Measurements from ENCODE around the gene ATP6V1B1.
A peak's percentile ranks its signal among the peaks of the same experiment; 100 is the strongest.

The ATP6V1B1 gene

DNA sequence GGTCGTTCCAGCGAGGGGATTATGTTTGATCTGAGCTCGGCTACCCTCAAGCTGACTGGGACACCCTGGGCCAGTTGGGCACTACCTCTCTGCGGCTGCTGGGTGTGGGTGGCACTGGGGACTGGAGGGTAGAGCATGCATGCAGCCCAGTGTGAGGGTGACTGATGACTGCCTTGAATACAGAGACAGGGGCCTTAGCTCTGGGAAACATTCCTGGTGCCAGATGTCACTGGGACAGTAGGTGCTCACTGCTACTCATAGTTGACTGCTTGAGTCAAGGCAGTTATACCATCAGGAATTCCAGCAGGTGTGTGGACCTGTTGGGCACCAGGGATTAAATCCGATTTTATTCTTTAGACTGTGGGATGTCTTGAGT lies 33.6 kb upstream of the ATP6V1B1 start:
- no peaks in the 10 kb centered on the region for H3K36me3 ChIP-seq (ENCODE audit: control insufficient read depth in 2 of 2, insufficient read depth in 2 of 2, low read length in 2 of 2)
- H3K4me1 ChIP-seq (ENCODE audit: control insufficient read depth, insufficient read depth, low read length): peaks cover 25% of the 10 kb centered on the region
- H3K4me3 ChIP-seq (ENCODE audit: low read length in 2 of 2): peak overlapping the region in 1 of 2 donors; percentile 71
- no peak overlapping the region for H3K27ac ChIP-seq (ENCODE audit: low read length)
- no peak overlapping the region for H3K9ac ChIP-seq (ENCODE audit: low read length in 2 of 2)
- peaks cover 90 to 97% of the 10 kb centered on the region in 2 donors for H3K27me3 ChIP-seq (ENCODE audit: control insufficient read depth in 1 of 2, insufficient read depth in 2 of 2, low read length in 2 of 2)
- no peaks in the 10 kb centered on the region for H3K9me3 ChIP-seq (ENCODE audit: control insufficient read depth in 2 of 2, low read length in 2 of 2)

DNA sequence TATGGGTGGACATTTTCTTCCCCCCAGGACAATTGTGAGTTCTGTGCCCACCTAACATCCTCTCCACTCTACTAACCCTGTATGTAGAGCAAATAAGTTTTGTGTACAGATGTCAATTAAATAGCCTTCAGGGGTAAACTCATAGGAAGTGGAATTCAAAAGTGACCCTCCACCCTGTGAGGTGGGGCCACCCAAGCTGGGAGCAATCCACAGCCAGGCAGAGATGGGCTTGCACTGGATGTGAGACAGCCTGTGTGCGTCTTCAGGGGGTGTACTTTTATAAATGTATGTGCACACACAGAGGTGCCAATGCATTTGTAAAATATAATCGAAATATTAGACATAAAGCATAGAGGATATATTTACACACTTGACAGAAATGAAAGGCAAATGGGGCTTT lies 33.1 kb upstream of the ATP6V1B1 start:
- Histone ChIP-seq H3K4me1 (ENCODE audit: control insufficient read depth, insufficient read depth, low read length) (peaks cover 25% of the 10 kb centered on the region), H3K9ac (ENCODE audit: low read length in 2 of 2) (no peak overlapping the region), H3K9me3 (ENCODE audit: control insufficient read depth in 2 of 2, low read length in 2 of 2) (no peaks in the 10 kb centered on the region), H3K27me3 (ENCODE audit: control insufficient read depth in 1 of 2, insufficient read depth in 2 of 2, low read length in 2 of 2) (peaks cover 89 to 97% of the 10 kb centered on the region in 2 donors), H3K36me3 (ENCODE audit: control insufficient read depth in 2 of 2, insufficient read depth in 2 of 2, low read length in 2 of 2) (no peaks in the 10 kb centered on the region), H3K27ac (ENCODE audit: low read length) (no peak overlapping the region), H3K4me3 (ENCODE audit: low read length in 2 of 2) (no peak overlapping the region)

DNA sequence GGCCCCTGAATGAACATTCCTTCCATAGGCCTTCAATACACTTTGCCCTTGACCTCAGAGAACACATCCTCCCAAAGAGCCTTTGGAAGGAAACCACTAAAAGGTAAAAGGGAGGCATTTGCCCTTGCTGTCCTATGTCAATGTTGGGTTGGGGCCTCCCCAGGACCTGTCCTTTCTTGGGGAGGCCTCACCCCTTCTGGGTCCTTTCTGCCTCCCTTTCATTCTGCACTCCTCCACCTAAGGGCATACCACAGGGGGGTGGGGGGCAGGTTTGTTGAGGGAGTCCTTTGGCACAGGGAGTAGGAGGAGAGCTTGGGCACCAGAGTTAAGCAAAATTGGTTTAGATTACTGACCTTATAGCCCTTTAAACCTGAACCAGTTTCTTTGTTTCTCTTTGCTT lies 32.5 kb upstream of the ATP6V1B1 start:
- peaks cover 25% of the 10 kb centered on the region for H3K4me1 ChIP-seq (ENCODE audit: control insufficient read depth, insufficient read depth, low read length)
- no peaks in the 10 kb centered on the region for H3K36me3 ChIP-seq (ENCODE audit: control insufficient read depth in 2 of 2, insufficient read depth in 2 of 2, low read length in 2 of 2)
- H3K4me3 ChIP-seq (ENCODE audit: low read length in 2 of 2): no peak overlapping the region
- no peak overlapping the region for H3K27ac ChIP-seq (ENCODE audit: low read length)
- H3K9ac ChIP-seq (ENCODE audit: low read length in 2 of 2): no peak overlapping the region
- no peaks in the 10 kb centered on the region for H3K9me3 ChIP-seq (ENCODE audit: control insufficient read depth in 2 of 2, low read length in 2 of 2)
- peaks cover 89 to 97% of the 10 kb centered on the region in 2 donors for H3K27me3 ChIP-seq (ENCODE audit: control insufficient read depth in 1 of 2, insufficient read depth in 2 of 2, low read length in 2 of 2)

DNA sequence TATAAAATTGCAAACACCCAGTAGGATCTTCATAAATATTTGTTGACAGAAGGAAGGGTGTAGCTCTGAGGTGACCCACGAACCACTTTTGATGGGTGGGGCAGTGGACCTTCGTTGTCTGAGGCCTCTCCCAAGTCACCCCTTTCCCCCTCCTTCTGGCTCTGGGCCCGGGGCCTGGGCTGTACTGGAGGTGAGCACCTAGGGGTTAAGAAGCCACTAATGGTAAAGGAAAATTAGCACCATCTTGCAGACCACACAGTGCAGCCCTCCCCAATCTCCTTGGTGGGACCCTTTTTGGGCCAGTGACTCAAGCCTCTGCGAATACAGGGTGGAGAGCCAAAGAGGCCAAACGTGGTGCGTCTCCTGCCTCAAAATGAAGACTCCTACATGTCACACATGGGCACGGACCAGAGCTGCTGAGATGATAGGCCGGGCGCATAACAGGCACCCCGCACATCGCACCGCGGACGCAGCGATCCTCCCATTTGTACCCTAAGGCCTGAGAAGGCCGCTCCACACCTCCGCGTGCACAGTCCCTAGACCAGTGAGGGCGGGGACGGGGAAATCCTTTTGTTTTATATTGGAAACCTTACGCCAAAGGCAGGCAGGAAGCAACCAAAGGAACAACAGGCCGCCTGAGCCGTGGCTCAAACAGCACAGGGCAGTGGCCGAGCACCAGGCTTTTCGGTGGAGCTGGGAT lies 31.9 kb upstream of the ATP6V1B1 start:
- Histone ChIP-seq H3K27me3 (ENCODE audit: control insufficient read depth in 1 of 2, insufficient read depth in 2 of 2, low read length in 2 of 2) (peaks cover 89 to 97% of the 10 kb centered on the region in 2 donors), H3K4me1 (ENCODE audit: control insufficient read depth, insufficient read depth, low read length) (peaks cover 25% of the 10 kb centered on the region), H3K4me3 (ENCODE audit: low read length in 2 of 2) (no peak overlapping the region), H3K9me3 (ENCODE audit: control insufficient read depth in 2 of 2, low read length in 2 of 2) (no peaks in the 10 kb centered on the region), H3K27ac (ENCODE audit: low read length) (no peak overlapping the region), H3K36me3 (ENCODE audit: control insufficient read depth in 2 of 2, insufficient read depth in 2 of 2, low read length in 2 of 2) (no peaks in the 10 kb centered on the region), H3K9ac (ENCODE audit: low read length in 2 of 2) (no peak overlapping the region)

DNA sequence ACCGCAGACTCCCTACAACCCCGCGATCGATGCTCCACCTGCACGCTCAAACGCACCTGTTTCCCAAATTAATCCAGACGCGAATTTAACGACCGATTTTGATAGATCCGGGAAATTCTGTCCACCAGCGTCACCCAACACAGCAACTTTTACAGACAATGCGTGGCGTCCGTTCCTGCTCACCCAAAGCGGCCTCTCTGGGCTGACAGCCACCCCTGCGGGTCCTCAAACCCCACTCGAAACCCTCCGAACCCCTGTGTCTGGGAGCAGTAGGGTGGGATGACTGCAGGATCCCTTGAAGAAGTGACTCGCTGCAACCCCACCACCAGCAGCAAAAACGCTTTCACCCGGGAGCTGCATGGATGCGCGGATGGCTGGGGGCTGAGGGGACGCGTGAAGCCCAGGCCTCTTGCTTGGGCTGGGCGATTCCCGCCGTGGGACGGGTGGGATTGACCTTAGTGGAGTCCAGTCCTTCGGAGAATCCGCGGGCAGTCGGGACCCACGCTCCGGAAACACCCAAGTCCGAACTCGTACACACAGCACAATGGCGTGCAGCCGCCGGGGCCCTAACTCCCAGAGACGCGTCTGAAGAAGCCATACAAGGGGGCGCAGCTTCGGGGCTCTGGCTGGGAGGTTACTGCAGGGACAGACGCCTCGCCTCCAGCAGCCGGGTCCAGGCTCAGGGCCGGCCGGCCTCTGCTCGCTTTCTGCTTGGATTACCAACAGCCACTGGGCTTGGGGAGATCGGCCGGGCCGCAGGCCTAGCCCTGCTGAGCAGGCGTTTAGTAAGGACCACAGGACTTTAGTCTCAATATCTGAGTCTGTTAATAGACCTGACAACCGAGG lies 31.1 kb upstream of the ATP6V1B1 start:
- no peak overlapping the region for H3K9ac ChIP-seq (ENCODE audit: low read length in 2 of 2)
- no peaks in the 10 kb centered on the region for H3K9me3 ChIP-seq (ENCODE audit: control insufficient read depth in 2 of 2, low read length in 2 of 2)
- H3K27ac ChIP-seq (ENCODE audit: low read length): no peak overlapping the region
- H3K36me3 ChIP-seq (ENCODE audit: control insufficient read depth in 2 of 2, insufficient read depth in 2 of 2, low read length in 2 of 2): no peaks in the 10 kb centered on the region
- no peak overlapping the region for H3K4me3 ChIP-seq (ENCODE audit: low read length in 2 of 2)
- H3K27me3 ChIP-seq (ENCODE audit: control insufficient read depth in 1 of 2, insufficient read depth in 2 of 2, low read length in 2 of 2): peaks cover 84 to 89% of the 10 kb centered on the region in 2 donors
- peaks cover 25% of the 10 kb centered on the region for H3K4me1 ChIP-seq (ENCODE audit: control insufficient read depth, insufficient read depth, low read length)

DNA sequence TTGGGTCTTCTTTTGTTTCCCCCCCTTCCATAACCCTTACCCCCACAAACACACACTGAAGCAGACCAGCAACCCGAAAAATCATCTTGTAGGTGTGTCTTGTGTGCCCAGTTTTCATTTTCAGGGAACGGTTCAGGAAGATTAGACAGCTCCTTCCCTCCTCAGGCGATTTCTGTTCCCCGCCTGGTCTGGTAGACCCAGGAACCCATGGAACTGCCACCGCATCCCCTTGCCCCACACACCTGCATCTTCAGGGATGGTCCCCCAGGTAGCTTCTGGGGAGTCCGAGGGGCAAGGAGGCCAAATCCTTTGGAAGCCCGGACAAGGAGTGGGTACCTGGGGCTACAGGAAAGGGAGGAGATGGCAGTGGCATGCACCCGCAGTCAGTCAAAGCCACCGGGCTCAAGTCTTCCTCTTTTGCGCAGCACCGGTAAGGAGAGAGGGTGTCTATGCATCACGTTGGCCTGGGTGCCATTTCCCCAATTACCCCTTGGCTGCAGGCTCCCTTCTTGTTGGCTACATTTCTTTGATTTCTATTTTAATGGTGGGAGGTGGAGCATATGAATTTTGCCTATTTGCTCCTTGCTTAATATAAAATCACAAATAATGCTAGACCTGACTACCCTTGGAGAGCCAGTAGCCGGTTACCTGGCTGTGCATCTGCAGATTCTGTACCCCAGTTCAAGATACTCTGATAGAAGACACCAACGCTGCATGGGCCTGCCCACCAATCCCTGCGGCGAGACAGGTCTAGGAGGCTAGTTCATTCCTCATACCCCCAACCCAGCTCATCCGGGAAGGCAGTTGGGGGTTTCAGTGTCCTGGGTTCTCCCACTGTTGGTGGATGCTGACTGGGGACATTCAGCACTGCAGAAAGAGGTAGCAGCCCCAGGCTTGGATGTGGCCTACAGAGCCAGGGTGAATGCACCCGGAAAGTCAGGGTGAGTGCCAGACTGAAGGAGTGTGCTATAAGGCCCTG lies 30.0 kb upstream of the ATP6V1B1 start:
- H3K36me3 ChIP-seq (ENCODE audit: control insufficient read depth in 2 of 2, insufficient read depth in 2 of 2, low read length in 2 of 2): no peaks in the 10 kb centered on the region

DNA sequence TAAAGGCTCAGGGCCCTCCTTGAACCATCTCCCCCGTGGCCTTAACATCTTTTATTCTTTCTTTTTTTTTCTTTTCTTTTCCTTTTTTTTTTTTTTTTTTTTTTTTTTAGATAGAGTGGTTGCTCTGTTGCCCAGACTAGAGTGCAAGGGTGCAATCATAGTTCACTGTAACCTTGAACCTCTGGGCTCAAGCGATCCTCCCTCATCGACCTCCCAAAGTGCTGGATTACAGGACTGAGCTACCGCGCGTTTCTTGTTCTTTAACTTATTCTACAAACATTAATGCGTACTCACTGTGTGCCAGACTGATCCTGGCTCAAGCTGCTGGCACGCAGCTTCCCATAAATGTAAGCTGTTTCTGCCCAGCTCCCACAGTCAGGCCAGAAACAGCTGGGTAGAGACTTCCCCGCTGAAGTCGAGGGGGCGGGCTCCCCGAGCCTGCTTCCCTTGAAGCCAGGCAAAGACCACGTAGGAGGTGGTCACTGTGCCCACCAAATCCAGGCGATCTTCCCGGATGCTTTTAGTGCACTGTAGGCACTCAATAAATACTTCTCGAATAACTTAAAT lies 29.2 kb upstream of the ATP6V1B1 start:
- Histone ChIP-seq H3K9ac (ENCODE audit: low read length in 2 of 2) (no peak overlapping the region), H3K4me1 (ENCODE audit: control insufficient read depth, insufficient read depth, low read length) (peaks cover 6% of the 10 kb centered on the region), H3K4me3 (ENCODE audit: low read length in 2 of 2) (no peak overlapping the region), H3K9me3 (ENCODE audit: control insufficient read depth in 2 of 2, low read length in 2 of 2) (no peaks in the 10 kb centered on the region), H3K27me3 (ENCODE audit: control insufficient read depth in 1 of 2, insufficient read depth in 2 of 2, low read length in 2 of 2) (peaks cover 75 to 83% of the 10 kb centered on the region in 2 donors), H3K27ac (ENCODE audit: low read length) (no peak overlapping the region), H3K36me3 (ENCODE audit: control insufficient read depth in 2 of 2, insufficient read depth in 2 of 2, low read length in 2 of 2) (no peaks in the 10 kb centered on the region)

More for the DNA sequence above, 30.0 kb upstream of the ATP6V1B1 start:
- H3K27me3 ChIP-seq (ENCODE audit: control insufficient read depth in 1 of 2, insufficient read depth in 2 of 2, low read length in 2 of 2): peaks cover 77 to 83% of the 10 kb centered on the region in 2 donors
- no peak overlapping the region for H3K27ac ChIP-seq (ENCODE audit: low read length)
- H3K9me3 ChIP-seq (ENCODE audit: control insufficient read depth in 2 of 2, low read length in 2 of 2): no peaks in the 10 kb centered on the region
- peaks cover 14% of the 10 kb centered on the region for H3K4me1 ChIP-seq (ENCODE audit: control insufficient read depth, insufficient read depth, low read length)
- H3K9ac ChIP-seq (ENCODE audit: low read length in 2 of 2): no peak overlapping the region
- H3K4me3 ChIP-seq (ENCODE audit: low read length in 2 of 2): no peak overlapping the region

DNA sequence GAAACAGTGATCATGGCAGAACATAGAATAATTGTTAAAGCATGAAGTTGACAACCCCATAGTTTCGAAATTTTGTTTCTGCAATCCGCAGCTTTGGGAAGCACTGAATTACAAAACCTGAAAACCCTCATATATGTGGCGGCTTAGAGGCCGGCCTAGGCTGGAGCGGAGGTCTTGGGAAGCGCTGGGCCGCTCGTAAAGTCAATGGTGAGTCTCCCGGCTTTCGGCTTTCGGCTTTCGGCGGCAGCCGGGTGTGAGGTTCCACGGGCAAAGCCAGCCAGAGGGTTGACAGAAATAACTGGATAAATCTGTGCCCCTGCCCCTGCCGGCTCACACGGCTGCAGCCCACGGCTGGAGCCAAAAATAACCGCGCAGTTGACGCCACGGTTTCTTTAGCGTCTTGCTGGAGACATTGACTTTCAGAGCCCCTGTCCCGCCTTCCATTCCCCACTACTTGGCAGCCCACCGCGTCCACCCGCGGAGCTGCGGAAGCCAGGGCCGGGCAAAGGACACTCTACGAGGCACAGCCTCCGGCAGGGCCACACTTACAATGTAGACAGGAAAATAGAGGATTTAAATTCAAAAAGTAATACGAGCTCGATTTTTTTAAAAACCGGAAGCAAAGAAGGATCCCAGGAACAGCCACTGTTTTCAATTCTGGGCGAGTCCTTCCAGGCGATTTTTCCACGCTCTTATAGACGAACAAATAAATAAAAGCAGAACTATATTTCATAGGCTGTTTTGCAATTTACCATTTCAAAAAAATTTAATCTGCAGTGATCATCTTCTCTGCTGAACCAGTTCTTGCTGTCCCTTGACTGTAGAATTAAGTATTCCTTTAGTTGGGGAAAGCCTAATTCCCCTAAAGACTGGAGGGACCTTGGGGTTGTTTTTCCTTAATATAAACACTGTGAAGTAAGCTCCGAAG lies 28.3 kb upstream of the ATP6V1B1 start:
- H3K4me1 ChIP-seq (ENCODE audit: control insufficient read depth, insufficient read depth, low read length): no peaks in the 10 kb centered on the region
- H3K9ac ChIP-seq (ENCODE audit: low read length in 2 of 2): no peak overlapping the region
- H3K36me3 ChIP-seq (ENCODE audit: control insufficient read depth in 2 of 2, insufficient read depth in 2 of 2, low read length in 2 of 2): no peaks in the 10 kb centered on the region
- H3K27me3 ChIP-seq (ENCODE audit: control insufficient read depth in 1 of 2, insufficient read depth in 2 of 2, low read length in 2 of 2): peaks cover 67 to 74% of the 10 kb centered on the region in 2 donors
- no peaks in the 10 kb centered on the region for H3K9me3 ChIP-seq (ENCODE audit: control insufficient read depth in 2 of 2, low read length in 2 of 2)
- peak overlapping the region in 1 of 2 donors; percentile 52 for H3K4me3 ChIP-seq (ENCODE audit: low read length in 2 of 2)
- H3K27ac ChIP-seq (ENCODE audit: low read length): no peak overlapping the region

DNA sequence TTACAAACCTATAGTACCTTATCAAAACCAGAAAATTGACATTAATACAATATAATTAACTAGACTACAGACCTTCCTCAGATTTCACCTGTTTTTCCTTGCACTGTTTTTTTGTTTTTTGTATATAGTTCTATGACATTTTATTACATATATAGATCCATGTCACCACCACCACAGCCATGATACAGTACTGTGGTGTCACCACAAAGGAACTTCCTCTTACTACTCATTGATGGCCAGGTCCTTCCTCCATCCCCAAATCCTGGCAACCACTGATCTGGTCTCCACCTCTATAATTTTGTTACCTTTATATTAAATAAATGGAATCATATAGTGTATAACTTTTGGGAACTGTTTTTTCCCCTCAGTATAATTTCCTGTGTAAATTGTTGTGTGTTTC lies 19.4 kb upstream of the ATP6V1B1 start:
- Histone ChIP-seq H3K27ac (ENCODE audit: low read length) (no peak overlapping the region), H3K36me3 (ENCODE audit: control insufficient read depth in 2 of 2, insufficient read depth in 2 of 2, low read length in 2 of 2) (no peaks in the 10 kb centered on the region), H3K4me1 (ENCODE audit: control insufficient read depth, insufficient read depth, low read length) (no peaks in the 10 kb centered on the region), H3K9ac (ENCODE audit: low read length in 2 of 2) (no peak overlapping the region), H3K9me3 (ENCODE audit: control insufficient read depth in 2 of 2, low read length in 2 of 2) (peaks cover 0 to 3% of the 10 kb centered on the region in 2 donors), H3K27me3 (ENCODE audit: control insufficient read depth in 1 of 2, insufficient read depth in 2 of 2, low read length in 2 of 2) (peaks cover 11 to 14% of the 10 kb centered on the region in 2 donors), H3K4me3 (ENCODE audit: low read length in 2 of 2) (no peak overlapping the region)
